EH (cell line): ENCODE results near the gene MR1.

Experiments used
- DNase-seq: peaks from one replicate; pipeline ENCODE4 v3.0.0-alpha.2; 2015; ENCODE audit warnings: low read depth

MR1 gene

GRCh38 chr1:181062836-181063428 is 29.1 kb downstream of the MR1 start:
- DNase-seq, result peak; percentile 81

- no peak for DNase-seq
These were observed 30.3 kb downstream of the MR1 start for GRCh38 chr1:181064011-181064623.

GRCh38 chr1:181064702-181065101 is 30.9 kb downstream of the MR1 start:
- DNase-seq, result no peak

- peak; percentile 98 for DNase-seq
These were observed 39.9 kb downstream of the MR1 start for GRCh38 chr1:181073638-181074037.

GRCh38 chr1:181075766-181076350 is 42.1 kb downstream of the MR1 start:
- no peak for DNase-seq

GRCh38 chr1:181076852-181077251 is 43.1 kb downstream of the MR1 start:
- no peak for DNase-seq

GRCh38 chr1:181077576-181078242 is 43.9 kb downstream of the MR1 start:
- DNase-seq, result peak; percentile 84

- DNase-seq, result peak; percentile 63
These were observed 45.6 kb downstream of the MR1 start for GRCh38 chr1:181079382-181079781.

- DNase-seq, result no peak
These were observed 46.1 kb downstream of the MR1 start for GRCh38 chr1:181079920-181080319.

GRCh38 chr1:181080556-181080955 is 46.8 kb downstream of the MR1 start:
- no peak for DNase-seq

- no peak for DNase-seq
These were observed 47.6 kb downstream of the MR1 start for GRCh38 chr1:181081395-181081794.

- peak; percentile 52 for DNase-seq
These were observed 50.2 kb downstream of the MR1 start for GRCh38 chr1:181083842-181084605.

GRCh38 chr1:181084606-181084969 is 50.8 kb downstream of the MR1 start:
- no peak for DNase-seq

GRCh38 chr1:181086091-181086490 is 52.3 kb downstream of the MR1 start:
- no peak for DNase-seq

GRCh38 chr1:181086926-181087325 is 53.1 kb downstream of the MR1 start:
- DNase-seq, result peak; percentile 90

- no peak for DNase-seq
These were observed 53.7 kb downstream of the MR1 start for GRCh38 chr1:181087400-181087901.

- peak; percentile 97 for DNase-seq
These were observed 54.6 kb downstream of the MR1 start, which contains the start of gene IER5 for GRCh38 chr1:181088079-181089016. Gene IER5 (plus strand): TSS chr1:181088700. CDS start chr1:181088903, 203 bp downstream.

GRCh38 chr1:181089017-181089675 is 55.4 kb downstream of the MR1 start:
- DNase-seq, result no peak

- DNase-seq, result peak; percentile 78
These were observed 56.1 kb downstream of the MR1 start for GRCh38 chr1:181089676-181090544.
